Stimulated activated naive B cell treated with anti-CD40 and anti-IgM and Interleukin-4, amounts not matched to agents 10 μg/mL and 1 μg/mL and 100 μg/mL, for 72 hours (primary cell): ENCODE measurements around the gene RPS2.
"Not testable (repeated sequence)": the region's sequence is repeated elsewhere in the genome, so short reads cannot be mapped to it uniquely, and the experiment has no call there.

ENCODE experiments used
- ATAC-seq, 2 donors: fragments of 150-1000 bp; cut with Tn5 transposase; replicated peaks; 2 replicates each; pipeline ENCODE4 v1.10.0; 2021; ENCODE audit warnings: moderate library complexity in 1 of 2
- DNase-seq: peaks from one replicate; pipeline ENCODE4 v3.0.0; 2021
- H3K27ac Mint-ChIP-seq: one replicate; pipeline ENCODE4 v1.8.0; 2022; ENCODE audit warnings: mild to moderate bottlenecking, mixed read lengths
- H3K27me3 Mint-ChIP-seq, 2 donors: one replicate each; pipeline ENCODE4 v1.8.0; 2022; ENCODE audit warnings: mixed read lengths in 2 of 2
- H3K36me3 Mint-ChIP-seq, 2 donors: one replicate each; pipeline ENCODE4 v1.8.0; 2022; ENCODE audit warnings: mixed read lengths in 2 of 2, mild to moderate bottlenecking in 1 of 2
- H3K4me1 Mint-ChIP-seq, 2 donors: one replicate each; pipeline ENCODE4 v1.8.0; 2022; ENCODE audit warnings: mixed read lengths in 2 of 2, mild to moderate bottlenecking in 1 of 2
- H3K4me3 Mint-ChIP-seq, 2 donors: one replicate each; pipeline ENCODE4 v1.8.0; 2022; ENCODE audit warnings: mild to moderate bottlenecking in 2 of 2, mixed read lengths in 2 of 2, moderate library complexity in 1 of 2
- H3K9me3 Mint-ChIP-seq, 2 donors: one replicate each; pipeline ENCODE4 v1.8.0; 2022; ENCODE audit warnings: mixed read lengths in 2 of 2, mild to moderate bottlenecking in 1 of 2

The RPS2 gene

DNA sequence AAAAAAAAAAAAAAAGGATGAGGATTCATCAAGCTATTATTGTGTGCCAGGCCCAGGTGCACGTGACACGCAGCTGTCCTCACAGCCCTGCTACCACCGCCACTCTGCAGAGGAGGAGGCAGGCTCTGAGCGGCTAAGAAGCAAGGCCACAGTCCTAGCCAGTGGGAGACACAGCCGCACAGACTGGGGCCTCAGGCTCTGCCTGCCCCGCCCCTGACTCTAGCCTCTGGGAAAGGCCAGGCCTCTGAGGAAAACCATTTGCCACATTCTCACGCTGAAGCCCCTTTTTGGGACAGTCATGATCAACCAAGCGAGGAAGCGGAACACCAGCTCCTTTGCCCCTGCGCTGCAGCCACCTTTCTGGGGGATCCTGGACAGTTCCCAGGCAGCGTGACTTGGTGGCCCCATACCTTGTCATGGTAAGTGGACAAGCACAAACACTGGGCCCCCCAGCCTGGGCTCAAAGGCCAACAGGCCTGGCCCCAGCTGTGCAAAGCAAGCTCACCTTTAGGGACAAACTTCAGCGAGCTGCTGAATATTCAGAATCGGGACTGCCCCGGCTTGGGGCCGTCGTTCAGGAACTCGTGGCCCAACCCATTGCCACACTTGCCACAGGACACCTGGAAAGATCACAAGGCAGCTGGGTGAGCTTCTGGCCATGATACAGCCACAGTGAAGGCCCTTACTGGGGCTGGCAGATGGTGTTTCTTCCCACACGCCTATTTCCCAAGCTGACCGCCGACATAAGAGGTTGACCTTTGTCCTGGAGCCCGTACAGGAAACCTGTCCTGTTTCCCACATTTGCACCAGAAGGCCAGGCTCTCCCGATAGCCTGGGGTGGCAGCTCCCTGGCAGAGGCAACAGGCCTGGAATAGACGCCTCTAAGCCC, 24.1 kb downstream of the RPS2 start:
- H3K4me1 Mint-ChIP-seq = peaks cover 12 to 28% of the 10 kb centered on the region in 2 donors
- no peak overlapping the region for H3K27ac Mint-ChIP-seq
- no peak for ATAC-seq
- DNase-seq = no peak
- peaks cover 25 to 29% of the 10 kb centered on the region in 2 donors for H3K36me3 Mint-ChIP-seq
- H3K27me3 Mint-ChIP-seq = no peaks in the 10 kb centered on the region
- H3K9me3 Mint-ChIP-seq = no peaks in the 10 kb centered on the region
- no peak overlapping the region for H3K4me3 Mint-ChIP-seq

DNA sequence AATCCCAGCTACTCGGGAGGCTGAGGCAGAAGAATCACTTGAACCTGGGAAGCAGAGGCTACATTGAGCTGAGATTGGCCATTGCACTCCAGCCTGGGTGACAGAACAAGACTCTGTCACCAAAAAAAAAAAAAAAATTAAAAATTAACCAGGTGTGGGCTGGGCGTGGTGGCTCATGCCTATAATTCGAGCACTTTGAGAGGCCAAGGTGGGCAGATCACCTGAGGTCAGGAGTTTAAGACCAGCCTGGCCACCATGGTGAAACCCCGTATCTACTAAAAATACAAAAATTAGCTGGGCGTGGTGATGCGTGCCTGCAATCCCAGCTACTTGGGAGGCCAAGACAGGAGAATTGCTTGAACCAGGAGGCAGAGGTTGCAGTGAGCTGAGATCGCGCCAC, 24.8 kb downstream of the RPS2 start:
- ATAC-seq, DNase-seq, H3K9me3 Mint-ChIP-seq, H3K27ac Mint-ChIP-seq, H3K27me3 Mint-ChIP-seq, H3K4me3 Mint-ChIP-seq: not testable (repeated sequence)
- H3K36me3 Mint-ChIP-seq = peaks cover 25 to 29% of the 10 kb centered on the region in 2 donors
- H3K4me1 Mint-ChIP-seq = peaks cover 12 to 28% of the 10 kb centered on the region in 2 donors

- H3K9me3 Mint-ChIP-seq = no peaks in the 10 kb centered on the region
- H3K27me3 Mint-ChIP-seq = no peaks in the 10 kb centered on the region
- no peak for DNase-seq
- H3K27ac Mint-ChIP-seq = no peak overlapping the region
- H3K36me3 Mint-ChIP-seq = peaks cover 25 to 29% of the 10 kb centered on the region in 2 donors
- H3K4me1 Mint-ChIP-seq = peaks cover 12 to 28% of the 10 kb centered on the region in 2 donors
- H3K4me3 Mint-ChIP-seq = no peak overlapping the region
- ATAC-seq = no peak
These were observed 25.7 kb downstream of the RPS2 start for GRCh38 chr16:1938910-1939309.

DNA sequence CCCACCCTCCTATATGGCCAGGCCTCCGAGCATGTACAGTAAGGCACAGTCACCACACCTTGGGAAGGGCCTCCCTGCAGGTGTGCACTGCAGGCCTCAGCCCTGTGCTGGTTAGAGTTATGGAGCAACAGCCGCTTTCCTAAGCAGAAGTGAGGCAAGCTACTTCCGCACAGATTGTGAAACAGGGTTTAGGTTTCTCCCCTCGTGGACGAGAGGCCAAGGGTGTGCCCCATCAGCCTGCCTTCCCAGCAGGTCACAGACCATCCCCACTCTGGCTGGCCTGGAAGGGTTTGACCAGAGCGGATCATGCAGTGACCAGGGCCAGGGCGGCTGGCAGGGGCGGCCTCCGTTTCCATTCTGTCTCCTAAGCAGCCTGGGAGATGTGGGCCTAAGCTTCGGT, 26.3 kb downstream of the RPS2 start:
- no peaks in the 10 kb centered on the region for H3K27me3 Mint-ChIP-seq
- H3K9me3 Mint-ChIP-seq = no peaks in the 10 kb centered on the region
- no peak for DNase-seq
- H3K36me3 Mint-ChIP-seq = peaks cover 25 to 29% of the 10 kb centered on the region in 2 donors
- no peak for ATAC-seq
- peak overlapping the region; percentile 25 for H3K27ac Mint-ChIP-seq
- H3K4me3 Mint-ChIP-seq = no peak overlapping the region
- peaks cover 12 to 28% of the 10 kb centered on the region in 2 donors for H3K4me1 Mint-ChIP-seq

GRCh38 chr16:1936945-1937479, 27.6 kb downstream of the RPS2 start:
- DNase-seq (no peak), ATAC-seq (no peak)
- H3K36me3 Mint-ChIP-seq = peaks cover 25 to 29% of the 10 kb centered on the region in 2 donors
- peak overlapping the region; percentile 34 for H3K27ac Mint-ChIP-seq
- H3K27me3 Mint-ChIP-seq = no peaks in the 10 kb centered on the region
- no peak overlapping the region for H3K4me3 Mint-ChIP-seq
- H3K9me3 Mint-ChIP-seq = no peaks in the 10 kb centered on the region
- peaks cover 6 to 17% of the 10 kb centered on the region in 2 donors for H3K4me1 Mint-ChIP-seq

GRCh38 chr16:1933097-1933661, 31.4 kb downstream of the RPS2 start:
- no peak overlapping the region for H3K27ac Mint-ChIP-seq
- H3K4me1 Mint-ChIP-seq = peaks cover 2 to 5% of the 10 kb centered on the region in 2 donors

GRCh38 chr16:1932050-1933028, 32.3 kb downstream of the RPS2 start:
- ATAC-seq = no peak
- no peak for DNase-seq
- Mint-ChIP-seq H3K4me3 (no peak overlapping the region), H3K4me1 (peaks cover 2 to 5% of the 10 kb centered on the region in 2 donors), H3K27me3 (no peaks in the 10 kb centered on the region), H3K9me3 (no peaks in the 10 kb centered on the region), H3K36me3 (peaks cover 5 to 7% of the 10 kb centered on the region in 2 donors), H3K27ac (no peak overlapping the region)

More at GRCh38 chr16:1933097-1933661, 31.4 kb downstream of the RPS2 start:
- no peak for DNase-seq
- Mint-ChIP-seq H3K9me3 (no peaks in the 10 kb centered on the region), H3K36me3 (peaks cover 9 to 11% of the 10 kb centered on the region in 2 donors), H3K4me3 (no peak overlapping the region), H3K27me3 (no peaks in the 10 kb centered on the region)
- no peak for ATAC-seq

- Mint-ChIP-seq H3K27ac (peak overlapping the region; percentile 71), H3K4me1 (peaks cover 2 to 5% of the 10 kb centered on the region in 2 donors), H3K36me3 (no peaks in the 10 kb centered on the region), H3K27me3 (peaks cover 3 to 8% of the 10 kb centered on the region in 2 donors), H3K4me3 (no peak overlapping the region), H3K9me3 (no peaks in the 10 kb centered on the region)
- no peak for DNase-seq
- no peak for ATAC-seq
These were observed 34.3 kb downstream of the RPS2 start for GRCh38 chr16:1930338-1930720.

GRCh38 chr16:1929578-1930337, 34.9 kb downstream of the RPS2 start:
- no peaks in the 10 kb centered on the region for H3K9me3 Mint-ChIP-seq
- H3K4me3 Mint-ChIP-seq = peak overlapping the region; percentile 73 to 82
- DNase-seq (peak; percentile 92), ATAC-seq (peak; percentile 94 to 95)
- H3K36me3 Mint-ChIP-seq = no peaks in the 10 kb centered on the region
- peaks cover 2 to 5% of the 10 kb centered on the region in 2 donors for H3K4me1 Mint-ChIP-seq
- H3K27ac Mint-ChIP-seq = peak overlapping the region; percentile 20
- peaks cover 9 to 13% of the 10 kb centered on the region in 2 donors for H3K27me3 Mint-ChIP-seq

DNA sequence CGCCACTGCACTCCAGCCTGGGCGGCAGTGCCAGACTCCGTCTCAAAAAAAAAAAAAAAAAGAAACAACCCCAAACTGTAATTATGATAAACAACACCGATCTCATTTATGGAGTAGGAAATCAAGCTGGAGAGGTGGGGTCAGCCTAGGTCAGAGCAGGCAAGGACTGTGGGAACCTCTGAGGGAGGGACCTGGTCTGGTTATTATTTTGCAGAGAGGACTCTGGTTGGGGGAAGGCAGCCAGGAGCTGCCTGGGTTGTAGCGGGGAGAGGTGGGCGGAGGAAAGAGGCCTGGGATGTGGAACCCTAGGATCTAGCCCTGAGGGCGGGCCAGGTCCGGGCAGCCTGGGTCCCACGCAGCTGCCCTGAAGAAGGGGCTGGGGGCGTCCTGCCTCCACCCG, 35.5 kb downstream of the RPS2 start:
- H3K27ac Mint-ChIP-seq = peak overlapping the region; percentile 47
- no peaks in the 10 kb centered on the region for H3K36me3 Mint-ChIP-seq
- peak; percentile 39 to 41 for ATAC-seq
- DNase-seq = no peak
- H3K9me3 Mint-ChIP-seq = no peaks in the 10 kb centered on the region
- H3K4me3 Mint-ChIP-seq = peak overlapping the region; percentile 78 to 82
- H3K4me1 Mint-ChIP-seq = peaks cover 2 to 5% of the 10 kb centered on the region in 2 donors
- H3K27me3 Mint-ChIP-seq = peaks cover 15 to 20% of the 10 kb centered on the region in 2 donors

DNA sequence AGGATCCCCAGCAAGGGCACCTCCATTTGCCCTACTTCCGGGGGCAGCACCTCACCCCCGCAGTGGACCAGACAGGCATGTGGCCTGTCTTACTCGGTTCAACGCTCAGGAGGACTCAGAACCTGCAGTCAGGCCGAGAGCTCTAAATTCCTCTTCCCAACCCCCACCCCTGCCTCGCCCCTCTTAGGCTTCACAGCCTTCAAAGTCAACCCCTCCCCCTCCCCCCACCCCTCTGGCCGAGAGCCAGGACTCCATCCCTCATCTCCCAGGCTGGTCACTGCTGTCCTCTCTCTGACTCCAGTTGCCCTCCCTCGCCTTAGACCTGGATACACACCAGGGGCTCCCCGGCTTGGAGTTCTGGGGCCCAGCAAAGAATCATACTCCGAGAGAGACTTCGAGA, 38.4 kb downstream of the RPS2 start:
- Mint-ChIP-seq H3K36me3 (no peaks in the 10 kb centered on the region), H3K27me3 (peaks cover 37 to 47% of the 10 kb centered on the region in 2 donors)

GRCh38 chr16:1924095-1924494, 40.5 kb downstream of the RPS2 start:
- DNase-seq (no peak), ATAC-seq (no peak)
- peaks cover 0 to 2% of the 10 kb centered on the region in 2 donors for H3K9me3 Mint-ChIP-seq
- H3K4me3 Mint-ChIP-seq = no peak overlapping the region
- peaks cover 2 to 20% of the 10 kb centered on the region in 2 donors for H3K4me1 Mint-ChIP-seq
- H3K27ac Mint-ChIP-seq = no peak overlapping the region
- H3K36me3 Mint-ChIP-seq = no peaks in the 10 kb centered on the region
- peaks cover 55 to 69% of the 10 kb centered on the region in 2 donors for H3K27me3 Mint-ChIP-seq

More for the DNA sequence above, 38.4 kb downstream of the RPS2 start:
- Mint-ChIP-seq H3K9me3 (peaks cover 0 to 2% of the 10 kb centered on the region in 2 donors), H3K27ac (no peak overlapping the region), H3K4me3 (no peak overlapping the region), H3K4me1 (peaks cover 2 to 14% of the 10 kb centered on the region in 2 donors)
- no peak for DNase-seq
- ATAC-seq = no peak
